Ishikawa (cell line): ENCODE results near the gene GAS2L1.

Source experiments
- CEBPB ChIP-seq: IDR thresholded peaks from 2 replicates; pipeline ENCODE4 v1.6.1; 2012
- CREB1 ChIP-seq: IDR thresholded peaks from 2 replicates; pipeline ENCODE4 v1.6.1; 2012; ENCODE audit warnings: low read depth
- EGR1 ChIP-seq: IDR thresholded peaks from 2 replicates; pipeline ENCODE4 v1.6.1; 2012
- EP300 ChIP-seq: IDR thresholded peaks from 2 replicates; pipeline ENCODE4 v1.6.1; 2012; ENCODE audit warnings: borderline replicate concordance
- FOXM1 ChIP-seq: IDR thresholded peaks from 2 replicates; pipeline ENCODE4 v1.6.1; 2012; ENCODE audit warnings: low read depth, borderline replicate concordance
- MAX ChIP-seq: IDR thresholded peaks from 2 replicates; pipeline ENCODE4 v1.6.1; 2012
- NFIC ChIP-seq: IDR thresholded peaks from 2 replicates; pipeline ENCODE4 v1.6.1; 2012
- RAD21 ChIP-seq: IDR thresholded peaks from 2 replicates; pipeline ENCODE4 v1.6.1; 2012; ENCODE audit warnings: low read depth
- REST ChIP-seq: IDR thresholded peaks from 2 replicates; pipeline ENCODE4 v1.6.1; 2012; ENCODE audit warnings: low read depth, mild to moderate bottlenecking
- TAF1 ChIP-seq: IDR thresholded peaks from 2 replicates; pipeline ENCODE4 v1.6.1; 2012; ENCODE audit warnings: low read depth, mild to moderate bottlenecking
- TCF12 ChIP-seq: IDR thresholded peaks from 2 replicates; pipeline ENCODE4 v1.6.1; 2012; ENCODE audit warnings: low read depth
- TEAD4 ChIP-seq: IDR thresholded peaks from 2 replicates; pipeline ENCODE4 v1.6.1; 2012
- USF1 ChIP-seq: IDR thresholded peaks from 2 replicates; pipeline ENCODE4 v1.6.1; 2012
- YY1 ChIP-seq: IDR thresholded peaks from 2 replicates; pipeline ENCODE4 v1.6.1; 2012; ENCODE audit warnings: low read depth
- ZBTB7A ChIP-seq: IDR thresholded peaks from 2 replicates; pipeline ENCODE4 v1.6.1; 2012; ENCODE audit warnings: low read depth

The GAS2L1 gene

GRCh38 chr22:29310863-29311339 lies 4.5 kb downstream of the GAS2L1 start:
- TF ChIP-seq CREB1 (no peak), NFIC (no peak), FOXM1 (no peak), EGR1 (peak; percentile 83), EP300 (peak; percentile 46; the same call in 1 of the 2 replicates), RAD21 (no peak), TAF1 (no peak), REST (no peak), USF1 (no peak), ZBTB7A (peak; percentile 98), TEAD4 (no peak), CEBPB (no peak), YY1 (no peak), TCF12 (peak; percentile 55; the same call in 1 of the 2 replicates), MAX (peak; percentile 26; the same call in 1 of the 2 replicates)

- TF ChIP-seq FOXM1 (no peak), EP300 (no peak), TAF1 (no peak), EGR1 (no peak), YY1 (no peak), NFIC (no peak), TCF12 (no peak), MAX (no peak), USF1 (no peak), CREB1 (no peak), REST (no peak), TEAD4 (no peak), ZBTB7A (no peak), CEBPB (no peak), RAD21 (no peak)
These were observed 5.2 kb downstream of the GAS2L1 start for GRCh38 chr22:29311464-29312217.

- no peak for TF ChIP-seq FOXM1
- TF ChIP-seq USF1, result no peak
These were observed 6.0 kb downstream of the GAS2L1 start for GRCh38 chr22:29312218-29313125.

- TF ChIP-seq USF1, result peak; percentile 39; the same call in 1 of the 2 replicates
- no peak for TF ChIP-seq ZBTB7A
These were observed 6.7 kb downstream of the GAS2L1 start for GRCh38 chr22:29313126-29313575.
